DOHH2 (cell line): ENCODE results near the gene PIK3R2.

Experiments used
- H3F3A ChIP-seq: fragments of 200-600 bp; sonication (generic), shearing (Covaris generic); 2 replicates; pipeline ENCODE4 v1.6.0; 2016; ENCODE audit warnings: antibody characterized with exemption, mild to moderate bottlenecking; ENCODE audit not compliant: control insufficient read depth, insufficient read depth
- H3K27ac ChIP-seq: fragments of 200-600 bp; sonication (generic); 2 replicates; pipeline ENCODE4 v1.5.1; 2014; ENCODE audit warnings: low read depth, mild to moderate bottlenecking, low read length, moderate library complexity
- H3K27me3 ChIP-seq: fragments of 200-600 bp; sonication (generic); 2 replicates; pipeline ENCODE4 v1.6.1; 2014; ENCODE audit warnings: mild to moderate bottlenecking, low read length, mixed read lengths; ENCODE audit not compliant: control insufficient read depth
- H3K36me3 ChIP-seq: fragments of 200-600 bp; sonication (generic); 2 replicates; pipeline ENCODE4 v1.6.1; 2014; ENCODE audit warnings: mild to moderate bottlenecking, low read length, moderate library complexity, mixed read lengths; ENCODE audit not compliant: control insufficient read depth
- H3K4me1 ChIP-seq: fragments of 200-600 bp; sonication (generic); 2 replicates; pipeline ENCODE4 v1.6.1; 2014; ENCODE audit warnings: mild to moderate bottlenecking, low read length, mixed read lengths; ENCODE audit not compliant: control insufficient read depth
- H3K4me2 ChIP-seq: fragments of 200-600 bp; sonication (generic); 2 replicates; pipeline ENCODE4 v1.6.0; 2014; ENCODE audit warnings: mild to moderate bottlenecking, low read length, moderate library complexity
- H3K4me3 ChIP-seq: fragments of 200-600 bp; sonication (generic); 2 replicates; pipeline ENCODE4 v1.5.1; 2014; ENCODE audit warnings: mild to moderate bottlenecking, low read length, mixed read lengths
- H3K79me2 ChIP-seq: fragments of 200-600 bp; sonication (generic); 2 replicates; pipeline ENCODE4 v1.6.1; 2014; ENCODE audit warnings: mild to moderate bottlenecking, low read length, mixed read lengths; ENCODE audit not compliant: control insufficient read depth
- H3K9me2 ChIP-seq: fragments of 200-600 bp; sonication (generic); replicated peaks from 2 replicates; pipeline ENCODE4 v1.6.1; 2014; ENCODE audit warnings: mild to moderate bottlenecking, low read length, mixed read lengths; ENCODE audit not compliant: control insufficient read depth
- H3K9me3 ChIP-seq: fragments of 200-600 bp; sonication (generic); 2 replicates; pipeline ENCODE4 v1.6.1; 2014; ENCODE audit warnings: antibody characterized with exemption, low read length, mixed read lengths; ENCODE audit not compliant: control insufficient read depth, insufficient read depth
- H4K20me1 ChIP-seq: fragments of 200-600 bp; sonication (generic); 2 replicates; pipeline ENCODE4 v1.6.0; 2014; ENCODE audit warnings: low read depth, mild to moderate bottlenecking, antibody characterized with exemption, low read length, moderate library complexity; ENCODE audit not compliant: control insufficient read depth, insufficient read depth
- CTCF ChIP-seq: fragments of 200-600 bp; sonication (generic); IDR thresholded peaks from one replicate; pipeline ENCODE4 v1.5.1; 2014; ENCODE audit warnings: antibody characterized with exemption, mild to moderate bottlenecking, low read depth, low read length; ENCODE audit not compliant: poor library complexity, severe bottlenecking
- EZH2phosphoT487 ChIP-seq: fragments of 200-600 bp; sonication (generic); IDR thresholded peaks from 2 replicates; pipeline ENCODE4 v1.6.1; 2017; ENCODE audit warnings: borderline replicate concordance, mild to moderate bottlenecking, antibody characterized with exemption, low read length, moderate library complexity, mixed read lengths

PIK3R2 gene

GRCh38 chr19:18167975-18168645, 15.1 kb downstream of the PIK3R2 start:
- H3K79me2 ChIP-seq, result peaks cover 11% of the 10 kb centered on the region; the same call in 1 of the 2 replicates
- H3K9me2 ChIP-seq, result no peaks in the 10 kb centered on the region
- peak overlapping the region; percentile 97 for H3K27ac ChIP-seq
- peaks cover 31% of the 10 kb centered on the region for H3K36me3 ChIP-seq
- H3K4me3 ChIP-seq, result peak overlapping the region; percentile 96
- H4K20me1 ChIP-seq, result no peaks in the 10 kb centered on the region
- peaks cover 54% of the 10 kb centered on the region for H3K4me1 ChIP-seq
- H3F3A ChIP-seq, result peaks cover 33% of the 10 kb centered on the region
- no peak for TF ChIP-seq EZH2phosphoT487
- TF ChIP-seq CTCF, result peak; percentile 87
- no peaks in the 10 kb centered on the region for H3K9me3 ChIP-seq
- no peaks in the 10 kb centered on the region for H3K27me3 ChIP-seq
- H3K4me2 ChIP-seq, result peak overlapping the region; percentile 99

GRCh38 chr19:18168673-18169381, 15.9 kb downstream of the PIK3R2 start:
- peaks cover 58% of the 10 kb centered on the region for H3K4me1 ChIP-seq
- peaks cover 29% of the 10 kb centered on the region for H3K36me3 ChIP-seq
- H3K79me2 ChIP-seq, result peaks cover 17% of the 10 kb centered on the region
- H3K4me2 ChIP-seq, result peak overlapping the region; percentile 99
- peak overlapping the region; percentile 96 for H3K4me3 ChIP-seq
- H4K20me1 ChIP-seq, result no peaks in the 10 kb centered on the region
- H3F3A ChIP-seq, result peaks cover 33% of the 10 kb centered on the region
- H3K9me2 ChIP-seq, result no peaks in the 10 kb centered on the region
- no peaks in the 10 kb centered on the region for H3K9me3 ChIP-seq
- TF ChIP-seq EZH2phosphoT487 (no peak), CTCF (no peak)
- peak overlapping the region; percentile 97 for H3K27ac ChIP-seq
- H3K27me3 ChIP-seq, result no peaks in the 10 kb centered on the region

GRCh38 chr19:18170714-18171255, 17.8 kb downstream of the PIK3R2 start:
- TF ChIP-seq EZH2phosphoT487 (no peak), CTCF (no peak)
- Histone ChIP-seq H3K9me2 (no peaks in the 10 kb centered on the region), H3K27ac (peak overlapping the region; percentile 97), H3K4me3 (peak overlapping the region; percentile 96), H3K27me3 (no peaks in the 10 kb centered on the region), H3K36me3 (peaks cover 43% of the 10 kb centered on the region), H3K4me1 (peaks cover 66% of the 10 kb centered on the region), H4K20me1 (peaks cover 9% of the 10 kb centered on the region), H3K9me3 (no peaks in the 10 kb centered on the region), H3F3A (peaks cover 33% of the 10 kb centered on the region), H3K79me2 (peaks cover 35% of the 10 kb centered on the region), H3K4me2 (peak overlapping the region; percentile 99)
